Astrocyte of the cerebellum (primary cell): Measurements from ENCODE around the gene RPL18A.

ENCODE experiments used
- DNase-seq: peaks from one replicate; pipeline ENCODE4 v3.0.0-alpha.2; 2011; ENCODE audit warnings: low read depth
- H3K4me3 ChIP-seq: 2 replicates; pipeline ENCODE4 v1.5.1; 2011; ENCODE audit warnings: mild to moderate bottlenecking, low read depth, low read length, moderate library complexity
- in situ Hi-C: cut with HindIII; loops from 2 replicates; pipeline ENCODE4 v1.10.0; 2017; ENCODE audit warnings: low sequenced_read_pairs
- TF ChIP-seq, protein P1 (sequence below): IDR thresholded peaks from 2 replicates; pipeline ENCODE4 v1.5.1; 2012; ENCODE audit warnings: low read length, low read depth, moderate library complexity, mild to moderate bottlenecking; ENCODE audit errors: missing control alignments

RPL18A gene

GRCh38 chr19:17909003-17909732, 49.5 kb downstream of the RPL18A start:
- TF ChIP-seq, protein P1, sequence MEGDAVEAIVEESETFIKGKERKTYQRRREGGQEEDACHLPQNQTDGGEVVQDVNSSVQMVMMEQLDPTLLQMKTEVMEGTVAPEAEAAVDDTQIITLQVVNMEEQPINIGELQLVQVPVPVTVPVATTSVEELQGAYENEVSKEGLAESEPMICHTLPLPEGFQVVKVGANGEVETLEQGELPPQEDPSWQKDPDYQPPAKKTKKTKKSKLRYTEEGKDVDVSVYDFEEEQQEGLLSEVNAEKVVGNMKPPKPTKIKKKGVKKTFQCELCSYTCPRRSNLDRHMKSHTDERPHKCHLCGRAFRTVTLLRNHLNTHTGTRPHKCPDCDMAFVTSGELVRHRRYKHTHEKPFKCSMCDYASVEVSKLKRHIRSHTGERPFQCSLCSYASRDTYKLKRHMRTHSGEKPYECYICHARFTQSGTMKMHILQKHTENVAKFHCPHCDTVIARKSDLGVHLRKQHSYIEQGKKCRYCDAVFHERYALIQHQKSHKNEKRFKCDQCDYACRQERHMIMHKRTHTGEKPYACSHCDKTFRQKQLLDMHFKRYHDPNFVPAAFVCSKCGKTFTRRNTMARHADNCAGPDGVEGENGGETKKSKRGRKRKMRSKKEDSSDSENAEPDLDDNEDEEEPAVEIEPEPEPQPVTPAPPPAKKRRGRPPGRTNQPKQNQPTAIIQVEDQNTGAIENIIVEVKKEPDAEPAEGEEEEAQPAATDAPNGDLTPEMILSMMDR: no peak
- no peak for DNase-seq
- no peak overlapping the region for H3K4me3 ChIP-seq
- in situ Hi-C loops: no loop called here

- no peak overlapping the region for H3K4me3 ChIP-seq
- TF ChIP-seq, protein P1: no peak
- in situ Hi-C loops: no loop called here
- no peak for DNase-seq
Measured at GRCh38 chr19:17910791-17911360, 51.2 kb downstream of the RPL18A start.
